OCI-LY1 (cell line): ENCODE measurements around the gene ZBED5.
"Not testable (repeated sequence)": the region's sequence is repeated elsewhere in the genome, so short reads cannot be mapped to it uniquely, and the experiment has no call there.

Source experiments
- EZH2 ChIP-seq: fragments of 200-600 bp; sonication (generic), shearing (Covaris generic); IDR thresholded peaks from 2 replicates; pipeline ENCODE4 v1.8.0; 2017; ENCODE audit warnings: borderline replicate concordance, mixed run types, mild to moderate bottlenecking, antibody characterized with exemption, low read length, moderate library complexity, mixed read lengths
- TF ChIP-seq, protein P1 (sequence below): fragments of 200-600 bp; sonication (generic), shearing (Covaris generic); IDR thresholded peaks from 2 replicates; pipeline ENCODE4 v1.5.1; 2017; ENCODE audit warnings: mild to moderate bottlenecking, antibody characterized with exemption, low read length, moderate library complexity, mixed read lengths

GRCh38 chr11:10890083-10890482 is 32.2 kb upstream of the ZBED5 start:
- TF ChIP-seq, protein P1, sequence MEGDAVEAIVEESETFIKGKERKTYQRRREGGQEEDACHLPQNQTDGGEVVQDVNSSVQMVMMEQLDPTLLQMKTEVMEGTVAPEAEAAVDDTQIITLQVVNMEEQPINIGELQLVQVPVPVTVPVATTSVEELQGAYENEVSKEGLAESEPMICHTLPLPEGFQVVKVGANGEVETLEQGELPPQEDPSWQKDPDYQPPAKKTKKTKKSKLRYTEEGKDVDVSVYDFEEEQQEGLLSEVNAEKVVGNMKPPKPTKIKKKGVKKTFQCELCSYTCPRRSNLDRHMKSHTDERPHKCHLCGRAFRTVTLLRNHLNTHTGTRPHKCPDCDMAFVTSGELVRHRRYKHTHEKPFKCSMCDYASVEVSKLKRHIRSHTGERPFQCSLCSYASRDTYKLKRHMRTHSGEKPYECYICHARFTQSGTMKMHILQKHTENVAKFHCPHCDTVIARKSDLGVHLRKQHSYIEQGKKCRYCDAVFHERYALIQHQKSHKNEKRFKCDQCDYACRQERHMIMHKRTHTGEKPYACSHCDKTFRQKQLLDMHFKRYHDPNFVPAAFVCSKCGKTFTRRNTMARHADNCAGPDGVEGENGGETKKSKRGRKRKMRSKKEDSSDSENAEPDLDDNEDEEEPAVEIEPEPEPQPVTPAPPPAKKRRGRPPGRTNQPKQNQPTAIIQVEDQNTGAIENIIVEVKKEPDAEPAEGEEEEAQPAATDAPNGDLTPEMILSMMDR: not testable (repeated sequence)
- TF ChIP-seq EZH2: not testable (repeated sequence)
